OCI-M2 (cell line): Measurements from ENCODE around the gene SPACA9.

Experiments used
- DNase-seq: peaks from one replicate; lab custom pipeline; 2025; ENCODE audit not compliant: unreplicated experiment; lab: John Stamatoyannopoulos, UW

The SPACA9 gene

GRCh38 chr9:132892400-132892799, 13.7 kb downstream of the SPACA9 start:
- DNase-seq: no peak

GRCh38 chr9:132894346-132894745, 15.6 kb downstream of the SPACA9 start:
- no peak for DNase-seq

GRCh38 chr9:132894862-132895835, 16.5 kb downstream of the SPACA9 start:
- DNase-seq: no peak

- no peak for DNase-seq
Measured at GRCh38 chr9:132896264-132896663, 17.6 kb downstream of the SPACA9 start.

GRCh38 chr9:132896906-132897305, 18.2 kb downstream of the SPACA9 start:
- no peak for DNase-seq

- DNase-seq: no peak
Measured at GRCh38 chr9:132898051-132898450, 19.4 kb downstream of the SPACA9 start.

GRCh38 chr9:132901858-132902831, 23.4 kb downstream of the SPACA9 start:
- DNase-seq: no peak

- no peak for DNase-seq
Measured at GRCh38 chr9:132903574-132904492, 25.1 kb downstream of the SPACA9 start.

- no peak for DNase-seq
Measured at GRCh38 chr9:132905726-132906125, 27.0 kb downstream of the SPACA9 start.

- DNase-seq: no peak
Measured at GRCh38 chr9:132908635-132909034, 29.9 kb downstream of the SPACA9 start.

GRCh38 chr9:132909311-132909710, 30.6 kb downstream of the SPACA9 start:
- DNase-seq: no peak

GRCh38 chr9:132910376-132910775, 31.7 kb downstream of the SPACA9 start:
- no peak for DNase-seq

GRCh38 chr9:132912131-132912530, 33.4 kb downstream of the SPACA9 start:
- no peak for DNase-seq

- DNase-seq: no peak
Measured at GRCh38 chr9:132914924-132915323, 36.2 kb downstream of the SPACA9 start.

GRCh38 chr9:132919614-132920268, 41.0 kb downstream of the SPACA9 start:
- DNase-seq: no peak

- DNase-seq: no peak
Measured at GRCh38 chr9:132923346-132923902, 44.7 kb downstream of the SPACA9 start.

- DNase-seq: no peak
Measured at GRCh38 chr9:132927704-132928103, 49.0 kb downstream of the SPACA9 start.

- no peak for DNase-seq
Measured at GRCh38 chr9:132931178-132931735, 52.6 kb downstream of the SPACA9 start.

GRCh38 chr9:132935026-132935425, 56.3 kb downstream of the SPACA9 start:
- DNase-seq: no peak
